Activated CD8-positive, alpha-beta memory T cell treated with anti-CD3 and anti-CD28 coated beads for 4 hours (primary cell): ENCODE results near the gene RRP7A.
"Not testable (repeated sequence)": the region's sequence is repeated elsewhere in the genome, so short reads cannot be mapped to it uniquely, and the experiment has no call there.

Experiments used
- DNase-seq, 2 donors: peaks; one replicate each; pipeline ENCODE4 v3.0.0-alpha.2; 2020; ENCODE audit warnings: low read depth in 2 of 2

The RRP7A gene

GRCh38 chr22:42499773-42500160, 19.8 kb downstream of the RRP7A start:
- DNase-seq, result not testable (repeated sequence)

- not testable (repeated sequence) for DNase-seq
These were observed 24.0 kb downstream of the RRP7A start for GRCh38 chr22:42495533-42496141.

GRCh38 chr22:42493393-42493792, 26.2 kb downstream of the RRP7A start:
- no peak for DNase-seq

GRCh38 chr22:42492323-42492690, 27.3 kb downstream of the RRP7A start:
- DNase-seq, result no peak

- no peak for DNase-seq
These were observed 29.3 kb downstream of the RRP7A start for GRCh38 chr22:42490243-42490832.

- DNase-seq, result no peak
These were observed 30.6 kb downstream of the RRP7A start for GRCh38 chr22:42489000-42489399.

- no peak for DNase-seq
These were observed 35.1 kb downstream of the RRP7A start for GRCh38 chr22:42484506-42484905.

GRCh38 chr22:42483610-42484223, 35.9 kb downstream of the RRP7A start:
- not testable (repeated sequence) for DNase-seq

GRCh38 chr22:42475122-42475521, 44.5 kb downstream of the RRP7A start:
- DNase-seq, result no peak

- no peak for DNase-seq
These were observed 46.0 kb downstream of the RRP7A start for GRCh38 chr22:42473484-42474193.

- no peak for DNase-seq
These were observed 46.9 kb downstream of the RRP7A start for GRCh38 chr22:42472671-42473070.

- DNase-seq, result no peak
These were observed 48.2 kb downstream of the RRP7A start for GRCh38 chr22:42471441-42471840.

GRCh38 chr22:42470366-42471082, 49.1 kb downstream of the RRP7A start:
- no peak for DNase-seq

GRCh38 chr22:42468841-42469240, 50.8 kb downstream of the RRP7A start:
- DNase-seq, result no peak

- no peak for DNase-seq
These were observed 57.6 kb downstream of the RRP7A start for GRCh38 chr22:42462016-42462415.

GRCh38 chr22:42461511-42461910, 58.1 kb downstream of the RRP7A start:
- DNase-seq, result no peak
